SIG-M5 treated with dmso at 0.1 percent for 504 hours (cell line): ENCODE data around the gene PDK2.
A peak's percentile ranks its signal among the peaks of the same experiment; 100 is the strongest.

Experiments
- DNase-seq: peaks from one replicate; lab custom pipeline; 2025; ENCODE audit not compliant: unreplicated experiment; lab: John Stamatoyannopoulos, UW

PDK2 gene

DNA sequence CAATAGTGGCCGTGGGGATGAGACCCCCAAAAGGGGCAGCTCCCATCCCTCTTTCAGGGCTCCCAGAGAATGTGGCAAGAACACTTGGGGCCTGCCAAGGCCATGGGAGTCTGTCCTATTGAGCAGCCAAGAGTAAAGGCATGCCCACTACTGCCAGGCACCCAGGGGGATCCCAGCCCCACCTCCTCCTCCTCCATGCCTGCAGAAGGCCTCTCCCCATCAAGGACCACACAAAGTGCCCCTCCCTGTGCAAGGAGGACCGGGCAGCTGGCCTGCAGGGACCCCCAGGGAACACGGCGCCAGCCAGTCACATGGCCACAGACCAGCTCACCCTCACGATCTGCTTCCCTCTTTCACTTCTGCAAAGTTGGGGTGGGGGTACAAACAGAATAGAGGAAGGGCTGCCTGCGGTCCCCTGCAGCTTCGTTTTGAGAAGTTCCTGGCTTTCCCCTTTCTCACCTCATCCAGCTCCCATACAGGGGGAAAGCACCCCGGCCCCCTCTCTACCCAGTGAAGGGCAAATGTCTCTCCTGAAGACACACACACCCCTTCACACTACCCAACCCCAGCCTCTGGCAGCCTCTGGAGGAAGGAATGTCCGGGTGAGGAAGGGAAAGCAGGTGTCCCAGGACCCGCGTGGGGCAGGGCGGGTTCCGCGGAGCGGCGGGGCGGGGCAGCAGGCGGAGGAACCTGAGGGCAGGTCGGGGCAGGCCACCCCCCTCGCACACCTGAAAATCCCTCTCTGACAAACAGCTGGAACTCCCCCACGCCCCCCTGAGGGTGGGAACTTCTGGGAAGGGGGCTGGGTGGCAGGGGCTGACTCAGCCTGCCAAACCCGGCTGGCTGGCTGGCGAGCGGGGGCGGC is 53.3 kb downstream of the PDK2 start:
- peak; percentile 98 for DNase-seq

- no peak for DNase-seq
Measured at GRCh38 chr17:50149091-50149416, 53.9 kb downstream of the PDK2 start.

- DNase-seq: peak; percentile 45
Measured at GRCh38 chr17:50149417-50150353, 54.5 kb downstream of the PDK2 start.

- no peak for DNase-seq
Measured at GRCh38 chr17:50150354-50151040, 55.3 kb downstream of the PDK2 start, which contains the start of gene PPP1R9B. Gene PPP1R9B, minus strand, starts transcription at chr17:50150677. Its CDS starts 164 bp downstream, at chr17:50150513.

GRCh38 chr17:50151041-50151936 is 56.1 kb downstream of the PDK2 start:
- peak; percentile 92 for DNase-seq

DNA sequence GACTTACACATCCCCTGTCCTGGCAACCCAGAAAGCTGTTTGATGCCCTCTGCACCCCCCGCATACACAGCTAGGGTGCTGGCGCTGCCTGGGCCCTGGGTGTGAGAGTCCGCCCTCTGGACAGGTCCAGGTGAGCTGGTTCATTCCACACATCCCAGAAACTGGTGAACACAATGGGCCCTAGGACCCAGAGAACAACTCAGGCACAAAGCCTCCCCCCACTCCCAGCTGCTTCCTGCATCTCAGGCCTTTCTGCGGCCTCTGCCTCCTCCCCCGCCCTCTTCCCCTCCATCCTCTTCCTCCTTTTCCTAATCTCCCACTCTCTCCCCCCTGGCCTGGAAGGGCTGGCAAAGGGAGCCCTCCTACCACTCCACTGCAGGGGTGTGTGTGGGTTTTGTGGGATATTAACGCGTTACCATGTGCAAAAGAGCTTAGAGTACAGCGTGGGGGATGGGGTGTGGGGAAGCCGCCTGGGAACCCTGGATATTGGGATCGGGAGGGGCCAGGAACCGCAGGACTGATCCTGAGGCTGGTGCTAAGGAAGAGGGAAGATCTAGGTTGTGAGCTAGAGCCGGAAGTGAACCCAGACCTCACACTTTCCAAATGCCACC is 56.9 kb downstream of the PDK2 start:
- DNase-seq: peak; percentile 90

GRCh38 chr17:50152736-50153135 is 57.6 kb downstream of the PDK2 start:
- no peak for DNase-seq

DNA sequence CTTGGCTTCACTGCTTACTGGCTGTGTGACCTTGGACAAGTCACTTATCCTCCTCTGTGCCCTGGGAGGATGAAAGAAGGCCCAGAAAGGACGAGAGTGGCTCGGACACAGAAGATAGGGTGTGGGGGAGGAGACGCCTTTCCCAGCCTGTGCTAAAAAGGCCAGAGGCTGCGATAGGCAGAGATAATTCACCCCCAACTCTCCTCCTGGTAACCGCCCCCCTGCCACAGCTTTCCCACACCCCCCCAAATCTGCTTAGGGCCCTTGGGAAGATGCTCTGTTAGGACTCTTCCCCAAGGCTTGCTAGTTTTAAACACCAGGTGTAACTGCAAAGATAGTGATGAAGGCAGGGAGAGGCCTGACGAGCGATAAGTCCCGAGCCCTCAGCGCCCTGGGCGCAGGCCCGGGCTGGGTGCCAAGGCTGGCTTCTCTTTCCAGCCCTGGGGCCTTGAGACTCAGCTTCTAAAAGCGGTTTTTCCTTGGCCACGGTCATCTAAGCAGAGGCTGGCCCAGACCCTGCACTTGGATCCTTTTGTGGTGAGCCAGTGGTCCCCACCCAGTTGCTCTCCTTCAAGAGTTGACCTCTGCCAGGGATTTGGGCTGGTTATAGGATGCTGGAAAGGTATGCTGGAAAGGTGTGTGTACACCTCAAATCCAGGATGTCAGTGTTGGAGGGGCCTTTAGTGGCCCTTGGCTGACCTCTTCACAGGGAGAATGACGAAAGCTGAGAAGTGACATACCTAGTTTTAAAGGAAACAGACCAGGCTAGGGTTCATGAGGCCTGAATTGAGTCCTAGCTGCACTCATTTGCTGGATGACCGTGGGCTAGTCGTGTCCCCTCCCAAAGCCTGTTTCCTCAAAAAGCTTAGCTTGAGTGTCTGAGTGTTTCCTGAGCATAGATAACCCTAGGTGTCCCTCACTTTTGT is 58.8 kb downstream of the PDK2 start:
- no peak for DNase-seq

GRCh38 chr17:50154604-50155003 is 59.5 kb downstream of the PDK2 start:
- no peak for DNase-seq

DNA sequence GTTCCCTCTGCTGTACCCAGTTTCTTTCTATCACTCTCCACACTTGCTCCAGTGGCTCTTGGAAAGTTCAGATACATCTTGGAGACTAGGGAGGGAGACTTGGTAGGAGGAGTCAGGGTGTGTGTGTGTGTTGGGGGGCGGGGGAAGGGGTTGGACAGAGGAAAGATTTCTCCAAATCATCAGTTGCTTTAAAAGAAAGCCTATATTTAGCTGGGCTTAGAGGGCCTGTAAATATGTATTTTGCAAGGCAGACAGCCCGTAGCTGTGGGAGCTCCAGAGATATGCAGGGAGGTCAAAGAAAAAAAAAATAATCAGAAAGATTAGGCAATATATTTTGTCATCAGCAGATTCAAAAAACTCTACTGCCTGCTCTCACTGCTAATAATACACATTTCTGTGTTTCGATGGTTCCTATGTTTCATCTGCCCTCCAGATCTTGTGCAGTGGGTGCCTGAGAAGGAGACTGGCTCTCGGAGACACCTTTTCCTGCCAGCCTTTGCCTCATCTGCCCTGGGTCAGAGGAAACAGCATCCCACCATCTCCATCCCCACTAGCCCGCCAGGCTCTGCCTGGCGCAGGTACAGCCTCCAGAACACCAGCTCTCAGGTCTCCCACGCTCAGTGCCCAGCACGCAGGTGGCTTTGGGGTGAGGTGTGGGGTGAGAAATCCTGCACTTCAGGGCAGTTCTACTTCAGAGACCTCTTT is 60.1 kb downstream of the PDK2 start:
- peak; percentile 85 for DNase-seq

- DNase-seq: no peak
Measured at GRCh38 chr17:50157891-50158290, 62.7 kb downstream of the PDK2 start.

DNA sequence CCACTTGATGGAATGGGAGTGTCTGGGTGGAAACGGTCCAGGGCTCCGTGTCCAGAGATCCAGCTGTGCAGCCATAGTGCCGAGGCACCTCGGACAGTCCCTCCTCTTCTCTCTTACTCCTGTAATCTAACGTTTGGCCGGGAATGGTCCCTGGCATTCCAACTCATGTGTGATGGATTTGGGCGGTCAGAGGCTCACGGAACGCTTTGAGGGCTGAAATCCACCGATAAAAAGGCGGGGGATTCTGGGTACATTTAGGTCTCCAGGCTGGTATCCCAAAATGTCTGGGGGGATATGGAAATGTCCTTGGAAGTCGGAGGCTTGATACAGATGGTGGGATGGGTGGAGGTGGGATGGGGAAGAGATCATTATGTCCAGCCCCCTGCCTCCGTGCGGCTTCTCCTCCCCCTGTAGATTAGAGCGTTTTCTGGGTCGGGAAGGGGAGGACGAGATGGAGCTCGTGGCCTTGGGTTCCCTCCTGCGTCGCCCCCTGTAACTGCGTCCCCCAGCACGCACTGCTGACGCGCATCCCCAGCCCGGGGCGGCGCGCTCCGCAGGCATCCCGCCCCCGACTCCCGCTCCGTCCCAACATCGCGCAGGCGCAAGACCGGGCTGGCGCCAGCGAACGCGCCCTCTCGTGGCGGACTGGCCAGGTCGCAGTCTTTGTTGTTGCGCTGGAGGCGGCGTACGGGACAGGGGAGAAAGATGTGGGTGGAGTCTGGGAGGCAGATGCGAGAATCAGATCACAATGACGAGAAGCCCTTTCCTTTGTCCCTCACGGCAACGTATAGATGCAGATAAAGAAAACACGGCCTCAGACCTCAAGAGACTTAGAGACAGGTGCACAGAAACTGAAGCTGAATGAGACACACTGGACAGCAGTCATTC is 66.1 kb downstream of the PDK2 start:
- peak; percentile 81 for DNase-seq
